ENCODE results near the gene GALNT10.
A peak's percentile ranks its signal among the peaks of the same experiment; 100 is the strongest.

GALNT10 gene

DNA sequence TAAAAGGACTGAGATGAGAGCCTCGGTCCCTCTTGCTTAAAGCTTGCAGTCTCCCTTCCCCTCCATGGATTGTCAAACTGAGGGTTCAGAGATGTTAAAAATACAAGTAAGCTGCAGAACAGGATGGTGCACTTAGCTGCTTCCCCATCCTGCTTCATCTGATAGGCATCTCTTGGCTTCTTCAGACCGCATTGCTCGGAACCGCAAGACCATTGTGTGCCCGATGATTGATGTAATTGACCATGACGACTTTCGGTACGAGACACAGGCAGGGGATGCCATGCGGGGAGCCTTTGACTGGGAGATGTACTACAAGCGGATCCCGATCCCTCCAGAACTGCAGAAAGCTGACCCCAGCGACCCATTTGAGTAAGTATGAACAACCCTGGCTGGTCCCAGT, 189.7 kb downstream of the GALNT10 start:
- no peak for DNase-seq (ENCODE audit: low spot score)

DNA sequence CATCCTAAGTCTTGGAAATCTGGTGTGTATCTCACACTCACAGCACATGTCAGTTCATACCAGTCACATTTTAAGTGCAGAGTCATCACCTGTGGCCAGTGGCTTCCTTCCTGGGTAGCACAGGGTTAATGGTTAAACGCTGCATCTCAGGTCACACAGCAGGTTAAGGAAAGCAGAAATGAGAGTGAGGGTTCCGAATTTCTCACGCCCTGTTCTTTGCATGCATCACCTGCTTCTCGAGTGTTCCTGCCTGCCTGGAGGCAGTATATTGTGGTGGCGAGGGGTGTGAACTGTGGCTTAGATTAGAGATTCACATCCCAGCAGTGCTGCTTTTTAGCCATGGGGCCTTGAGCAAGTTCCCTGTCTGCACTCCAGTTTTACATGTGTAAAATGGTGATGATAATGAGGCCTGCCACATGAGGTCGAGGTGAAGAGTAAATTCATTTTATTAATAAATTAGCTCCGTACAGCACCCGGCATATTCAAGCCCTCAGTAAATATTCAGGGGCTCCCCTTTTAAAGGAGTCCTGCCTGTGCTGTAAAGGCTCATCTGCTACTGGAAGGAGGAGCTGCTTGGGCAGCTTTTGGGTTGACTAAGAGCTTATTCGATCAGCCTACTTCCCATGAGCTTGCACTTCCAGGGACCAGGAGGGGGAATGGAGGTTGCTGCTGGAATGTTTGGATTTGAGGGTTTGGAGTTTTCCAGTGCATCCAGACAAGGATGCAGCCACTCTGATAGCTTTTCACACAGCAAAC, 194.1 kb downstream of the GALNT10 start:
- no peak for DNase-seq (ENCODE audit: low spot score)

DNA sequence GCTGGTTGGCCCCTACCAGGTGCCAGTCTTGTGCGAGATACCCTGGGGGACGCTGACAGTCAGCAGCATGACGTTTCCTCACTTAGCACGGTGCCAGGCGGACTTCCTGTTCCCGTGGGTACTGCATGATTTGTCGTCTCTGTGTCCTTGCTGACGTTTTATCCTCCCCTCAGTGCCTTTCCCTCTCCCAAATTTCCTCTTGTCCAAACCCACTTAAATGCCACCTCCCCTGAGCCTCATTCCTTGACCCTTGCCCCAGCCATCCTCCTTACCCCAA, 194.6 kb downstream of the GALNT10 start:
- DNase-seq (ENCODE audit: low spot score) = peak; percentile 53

DNA sequence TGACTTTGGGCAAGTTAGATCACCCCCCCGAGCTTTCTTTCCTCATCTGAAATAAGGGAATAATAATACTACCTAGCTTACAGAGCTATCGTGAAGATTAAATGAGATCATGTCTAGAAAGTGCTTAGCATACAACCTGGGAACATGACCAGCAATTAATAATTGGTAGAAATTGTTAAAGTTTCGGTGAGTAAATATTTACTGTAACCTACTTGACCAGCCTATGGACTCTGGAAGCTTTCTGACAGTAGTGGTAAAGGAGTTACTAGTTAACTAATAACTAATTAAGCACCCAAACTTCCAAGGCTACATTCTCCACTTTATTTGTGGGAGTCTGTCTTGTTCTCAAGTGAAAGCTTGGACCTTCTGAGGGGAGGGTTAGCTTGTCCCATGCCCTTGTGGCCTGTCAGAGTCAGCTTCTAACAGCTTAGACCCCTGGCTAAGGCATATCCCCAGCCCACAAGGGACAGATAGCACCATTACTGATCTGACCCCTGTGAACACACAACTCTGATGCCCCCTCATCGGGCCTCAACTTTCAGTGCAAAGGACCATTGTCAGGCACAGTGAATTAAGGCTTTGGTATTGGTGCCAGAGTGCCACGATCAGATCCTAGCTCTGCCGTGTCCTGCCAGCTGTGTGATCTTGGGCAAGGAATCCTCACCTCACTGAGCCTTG, 196.6 kb downstream of the GALNT10 start:
- DNase-seq (ENCODE audit: low spot score) = no peak

DNA sequence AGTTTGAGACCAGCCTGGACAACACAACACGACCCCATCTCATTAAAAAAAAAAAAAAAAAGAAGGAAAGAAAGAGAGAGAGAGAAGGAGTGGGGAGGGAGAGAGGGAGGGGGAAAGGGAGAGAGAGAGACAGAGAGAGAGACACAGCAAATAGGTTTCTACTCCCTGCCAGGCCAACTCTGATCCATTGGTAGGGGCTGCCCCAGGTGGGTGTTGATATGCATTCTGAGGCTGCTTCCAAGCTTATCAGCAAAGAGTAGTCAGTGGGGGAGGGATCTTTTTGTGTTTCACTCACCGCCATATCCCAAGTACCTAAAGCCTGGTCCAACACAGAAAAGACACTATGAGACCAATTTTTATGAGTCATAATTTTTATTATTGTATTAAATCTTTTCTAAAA, 198.3 kb downstream of the GALNT10 start:
- DNase-seq (ENCODE audit: low spot score) = no peak

DNA sequence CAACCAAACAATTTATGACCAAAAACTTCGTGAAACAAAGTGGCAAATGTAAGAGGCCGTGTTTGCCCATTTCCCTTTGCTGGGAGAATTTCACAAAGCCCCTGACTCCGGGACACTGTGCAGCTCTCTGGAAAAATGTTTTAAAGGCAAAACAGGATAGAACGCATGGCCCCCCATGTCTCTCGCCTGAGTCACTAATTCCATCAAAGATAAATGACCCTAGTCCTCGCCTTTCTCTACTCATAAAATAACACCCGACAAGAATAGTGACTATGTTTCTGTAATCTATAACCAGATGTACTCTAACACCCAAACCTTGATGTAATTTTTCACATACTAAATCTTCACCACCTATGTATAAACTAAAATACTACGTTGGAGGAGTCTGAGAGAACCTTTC, 199.6 kb downstream of the GALNT10 start:
- DNase-seq (ENCODE audit: low spot score) = no peak

DNA sequence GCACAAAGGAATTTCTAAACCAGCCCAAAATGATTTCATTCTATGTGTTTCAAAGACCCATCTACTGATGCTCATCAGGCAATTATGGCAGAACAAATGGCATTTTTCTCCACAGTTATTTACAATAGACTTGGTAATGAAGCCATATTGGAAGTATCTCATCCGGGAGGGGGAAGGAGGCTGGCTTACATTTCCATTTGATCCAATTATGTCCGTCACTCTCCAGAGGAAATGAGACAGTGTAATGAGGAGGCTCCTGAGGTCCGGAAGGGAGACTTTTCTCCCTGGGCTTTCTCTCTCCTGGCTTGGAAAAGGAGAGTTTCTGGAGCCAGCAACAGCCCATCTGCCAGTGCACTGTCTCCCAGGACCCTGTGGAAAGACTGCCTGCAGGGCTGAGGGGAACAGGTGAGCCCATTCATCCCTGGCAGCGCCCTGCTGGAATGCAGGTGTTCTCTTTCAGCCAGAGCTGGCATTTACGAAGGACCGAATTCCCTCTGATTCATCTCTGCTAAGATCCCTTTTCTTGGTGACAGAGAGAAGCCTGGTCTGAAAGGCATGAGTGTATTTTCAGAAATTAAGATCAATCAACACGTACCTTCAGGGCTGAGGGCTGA, 200.3 kb downstream of the GALNT10 start:
- DNase-seq (ENCODE audit: low spot score) = no peak

DNA sequence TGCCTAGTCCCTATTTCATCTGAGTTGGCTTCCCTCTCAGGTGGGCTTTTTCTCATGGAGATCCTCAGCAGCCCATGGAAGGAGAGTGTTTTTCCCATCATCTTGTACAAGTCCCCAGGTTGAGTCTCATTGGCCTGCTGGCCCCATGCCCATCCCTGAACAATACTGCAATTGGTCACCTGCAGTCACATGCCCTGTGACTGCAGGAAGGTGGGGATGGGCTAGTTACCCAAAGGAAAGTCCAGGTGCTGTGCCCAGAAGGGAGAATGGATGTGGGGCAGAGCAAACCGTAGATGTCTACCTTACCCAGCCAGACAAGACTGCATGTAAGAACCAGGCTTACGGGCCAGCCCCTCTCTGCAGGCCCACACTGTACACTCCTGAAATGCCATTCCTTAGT, 201.3 kb downstream of the GALNT10 start:
- DNase-seq (ENCODE audit: low spot score) = no peak

DNA sequence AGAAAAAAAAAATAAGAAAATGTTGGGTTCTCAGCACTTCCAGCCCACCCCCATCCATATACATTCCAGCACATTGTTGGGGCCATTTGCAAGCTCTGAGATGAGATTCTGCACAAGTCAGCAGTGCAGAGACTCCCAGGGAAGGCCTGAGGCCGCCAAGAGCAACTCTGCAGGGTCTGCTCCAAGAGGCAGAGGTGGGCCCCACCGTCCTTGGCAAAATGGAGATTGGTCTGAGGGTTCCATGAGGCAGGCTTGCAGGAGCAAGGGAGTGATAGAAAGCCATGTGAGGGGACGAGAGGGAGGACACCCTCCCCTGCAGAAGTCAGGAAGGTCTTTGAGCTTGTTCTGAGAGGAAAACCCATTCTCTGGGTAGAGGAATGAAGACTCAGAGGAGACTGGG, 203.3 kb downstream of the GALNT10 start:
- DNase-seq (ENCODE audit: low spot score) = no peak

DNA sequence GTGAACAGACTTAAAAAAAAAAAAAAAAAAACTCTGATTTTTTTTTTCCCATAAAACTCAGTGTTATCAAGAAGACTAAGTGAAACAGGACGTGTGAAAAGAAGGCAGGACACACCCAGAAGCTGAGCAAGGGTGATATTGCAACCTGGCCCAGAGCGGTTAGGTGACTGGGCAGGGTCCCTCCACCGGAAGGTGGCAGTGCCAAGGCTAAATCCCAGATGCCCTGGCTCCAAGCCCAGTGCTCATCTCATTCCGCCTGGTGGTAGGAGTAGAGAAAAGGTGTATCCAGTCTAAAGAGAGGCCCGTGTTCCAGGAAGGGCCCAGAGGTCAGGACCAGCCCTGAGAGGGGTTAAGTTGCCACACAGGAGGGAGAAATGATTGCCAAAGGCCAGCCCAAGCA, 203.8 kb downstream of the GALNT10 start:
- DNase-seq (ENCODE audit: low spot score) = no peak

DNA sequence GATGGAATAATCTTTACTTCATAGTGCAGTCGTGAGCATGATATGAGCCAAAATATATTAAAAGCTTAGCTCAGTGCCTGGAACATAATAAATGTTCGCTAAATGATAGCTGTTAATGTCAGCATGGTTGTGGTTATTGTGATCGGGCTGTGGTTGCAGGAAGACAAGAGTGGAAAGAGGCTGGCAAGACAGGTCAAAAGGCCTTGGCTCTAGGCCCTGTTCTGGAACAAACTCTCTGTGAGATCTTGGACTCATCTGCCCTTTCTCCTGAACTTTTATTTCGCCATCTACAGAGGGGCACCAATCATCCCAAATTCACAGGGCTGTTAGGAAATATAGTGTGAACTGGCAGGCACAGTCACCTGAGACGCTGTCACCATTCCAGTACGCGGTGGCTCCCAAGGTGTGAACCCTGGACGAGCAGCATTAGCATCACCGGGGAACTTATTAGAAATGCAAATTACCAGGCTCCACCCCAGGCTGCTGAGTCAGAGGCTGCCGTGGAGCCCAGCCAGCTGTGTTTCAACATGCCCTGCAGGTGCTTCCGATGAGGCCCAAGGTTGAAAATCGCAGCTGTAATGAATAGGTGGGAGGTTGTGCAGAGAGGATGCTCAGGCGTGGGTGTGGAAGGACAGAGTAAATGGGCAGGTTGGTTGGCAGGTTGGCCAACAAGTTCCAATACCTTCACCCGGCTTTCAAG, 205.0 kb downstream of the GALNT10 start:
- DNase-seq (ENCODE audit: low spot score) = no peak

DNA sequence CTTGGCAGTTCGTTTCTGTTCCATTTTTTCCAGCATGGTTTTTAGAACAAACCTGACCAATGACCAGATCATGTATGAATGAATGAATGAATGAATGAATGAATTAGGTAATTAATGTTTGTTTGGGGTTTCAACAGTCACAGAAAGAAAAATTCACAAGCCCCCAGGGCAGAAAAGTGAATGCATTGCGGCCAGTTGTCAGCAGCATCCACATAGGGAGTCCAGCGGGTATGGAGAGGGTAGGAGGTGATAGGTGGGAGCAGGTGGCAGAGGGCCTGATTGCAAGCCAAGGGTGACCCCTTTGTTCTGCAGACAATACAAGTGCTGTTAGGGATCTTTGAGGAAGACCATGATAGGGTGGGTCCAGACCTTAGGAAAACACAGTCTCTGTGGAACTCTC, 205.6 kb downstream of the GALNT10 start:
- DNase-seq (ENCODE audit: low spot score) = no peak

DNA sequence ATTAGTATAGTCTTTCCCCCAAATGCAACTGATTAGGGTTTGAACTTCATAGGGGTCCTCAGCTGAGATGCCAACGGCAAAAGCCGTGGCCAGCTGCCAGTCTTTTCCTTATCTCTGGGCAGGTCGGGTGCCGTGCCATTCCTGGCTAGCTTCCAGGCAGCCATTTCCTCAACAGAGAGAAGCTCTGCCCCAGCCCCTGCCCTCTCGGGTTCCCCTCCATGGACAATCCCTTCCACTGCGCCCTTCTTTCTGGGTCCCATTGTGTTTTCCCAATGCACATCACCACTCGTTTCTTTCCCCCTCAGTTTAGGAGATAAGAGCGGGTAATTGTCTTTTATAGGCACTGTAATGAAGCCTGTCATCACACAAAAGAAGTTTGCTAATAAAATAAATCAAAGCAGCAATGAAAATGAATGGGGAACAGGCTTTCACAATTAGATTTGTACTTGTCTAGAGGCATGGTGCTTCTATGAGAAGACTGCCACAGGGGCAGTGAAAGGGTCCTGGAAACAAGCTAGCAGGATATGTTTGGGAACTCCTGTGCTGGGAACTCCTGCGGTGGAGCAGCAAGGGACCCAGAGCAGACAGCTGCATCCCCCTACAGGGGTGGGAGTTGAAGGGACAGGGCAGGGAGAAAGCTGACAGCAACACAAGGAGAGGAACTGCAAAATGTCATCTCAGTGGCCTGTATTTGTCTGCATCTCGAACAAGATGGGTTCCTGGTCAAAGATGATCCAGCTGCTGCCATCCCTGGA, 207.3 kb downstream of the GALNT10 start:
- DNase-seq (ENCODE audit: low spot score) = no peak

DNA sequence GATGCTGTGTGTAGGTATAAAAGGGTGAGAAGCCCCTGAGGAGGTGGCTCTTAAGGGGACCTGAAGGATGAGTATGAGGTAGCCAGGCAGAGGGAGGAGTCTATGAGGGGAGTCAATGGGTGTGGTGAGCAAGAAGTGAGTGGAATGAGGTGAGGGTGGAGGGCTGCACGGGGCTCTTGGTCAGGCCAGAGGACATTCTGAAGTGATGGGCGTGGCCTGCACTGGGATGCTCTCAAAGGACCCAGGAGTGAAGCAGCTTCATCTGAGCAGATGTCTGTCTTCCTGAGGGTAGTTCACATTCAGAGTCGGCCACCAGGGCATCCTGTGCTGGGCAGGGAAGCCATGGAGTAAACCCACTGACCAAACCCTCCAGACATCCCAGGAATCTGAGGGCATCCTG, 210.1 kb downstream of the GALNT10 start:
- no peak for DNase-seq (ENCODE audit: low spot score)

DNA sequence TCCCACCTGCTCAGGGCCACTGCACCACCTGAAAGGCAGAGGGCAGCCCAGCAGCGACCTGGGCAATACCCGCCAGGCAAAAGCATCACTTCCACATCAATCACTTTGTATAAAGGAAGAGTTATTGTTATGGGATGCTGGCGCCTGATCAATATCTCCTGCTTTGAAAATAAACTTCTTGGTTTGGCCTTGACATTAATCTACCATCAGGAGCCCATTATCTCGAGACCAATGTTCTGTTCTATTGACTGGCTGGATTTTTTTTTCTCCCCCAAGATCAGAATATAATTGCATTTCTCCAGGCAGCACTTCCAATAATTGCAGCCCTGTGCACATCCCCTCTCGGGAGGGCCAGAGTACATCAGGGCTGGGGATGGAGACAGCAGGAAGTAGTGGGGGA, 210.8 kb downstream of the GALNT10 start:
- DNase-seq (ENCODE audit: low spot score) = no peak

DNA sequence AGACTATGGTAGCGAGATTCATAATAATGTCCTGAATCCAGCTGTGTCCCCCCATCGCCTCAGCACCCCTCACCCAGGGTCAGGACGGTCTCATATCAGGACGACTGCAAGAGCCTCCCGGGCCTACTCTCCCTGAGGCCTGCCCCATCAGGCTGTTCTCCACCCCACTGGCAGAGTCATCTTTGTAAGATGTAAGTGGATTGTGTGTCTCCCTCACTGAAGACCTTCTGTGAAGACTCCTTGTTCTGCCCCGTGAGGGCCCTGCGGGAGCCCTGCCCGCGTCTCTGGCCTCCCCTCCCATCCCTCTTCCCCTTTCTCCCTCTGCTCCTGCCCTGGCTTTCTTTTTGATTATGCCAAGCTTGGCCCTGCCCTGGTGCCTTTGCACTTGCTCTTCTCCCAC, 211.4 kb downstream of the GALNT10 start:
- no peak for DNase-seq (ENCODE audit: low spot score)

DNA sequence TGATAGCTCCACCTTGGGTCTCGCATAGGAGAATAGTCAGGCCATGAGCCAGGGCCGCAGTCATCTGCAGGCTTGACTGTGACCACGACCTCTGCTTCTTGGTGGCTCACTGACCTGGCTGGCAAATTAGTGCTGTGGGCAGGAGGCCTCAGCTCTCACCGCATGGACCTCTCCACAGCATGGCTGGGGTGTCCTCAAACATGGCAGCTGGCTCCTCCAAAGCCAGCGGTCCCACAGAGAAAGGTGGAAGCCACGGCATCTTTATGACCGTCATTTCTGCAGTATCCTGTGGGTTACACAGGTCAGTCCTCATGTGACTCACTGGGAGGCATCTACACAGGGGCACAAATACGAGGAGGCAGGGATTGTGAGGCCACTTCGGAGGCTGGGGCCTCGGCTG, 212.1 kb downstream of the GALNT10 start:
- no peak for DNase-seq (ENCODE audit: low spot score)

DNA sequence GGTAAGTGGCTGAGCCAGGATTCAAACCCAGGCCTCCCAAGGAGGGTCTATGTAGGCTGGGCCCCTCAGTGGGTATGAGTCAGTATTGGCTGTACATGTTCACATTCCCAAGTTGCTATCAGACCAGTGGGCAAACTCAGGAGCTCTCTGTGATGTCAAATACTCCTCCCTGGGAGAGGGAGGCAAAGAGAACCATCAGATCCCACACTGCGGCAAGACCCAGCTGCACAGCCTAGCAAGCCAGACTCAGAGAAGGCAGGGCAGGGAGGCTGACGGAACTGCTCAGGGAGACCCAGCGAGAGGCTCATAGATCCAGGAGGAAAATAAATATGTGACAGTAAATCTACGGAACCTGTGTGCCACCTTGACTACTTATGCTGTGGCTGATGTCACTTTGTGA, 212.7 kb downstream of the GALNT10 start:
- DNase-seq (ENCODE audit: low spot score) = no peak

DNA sequence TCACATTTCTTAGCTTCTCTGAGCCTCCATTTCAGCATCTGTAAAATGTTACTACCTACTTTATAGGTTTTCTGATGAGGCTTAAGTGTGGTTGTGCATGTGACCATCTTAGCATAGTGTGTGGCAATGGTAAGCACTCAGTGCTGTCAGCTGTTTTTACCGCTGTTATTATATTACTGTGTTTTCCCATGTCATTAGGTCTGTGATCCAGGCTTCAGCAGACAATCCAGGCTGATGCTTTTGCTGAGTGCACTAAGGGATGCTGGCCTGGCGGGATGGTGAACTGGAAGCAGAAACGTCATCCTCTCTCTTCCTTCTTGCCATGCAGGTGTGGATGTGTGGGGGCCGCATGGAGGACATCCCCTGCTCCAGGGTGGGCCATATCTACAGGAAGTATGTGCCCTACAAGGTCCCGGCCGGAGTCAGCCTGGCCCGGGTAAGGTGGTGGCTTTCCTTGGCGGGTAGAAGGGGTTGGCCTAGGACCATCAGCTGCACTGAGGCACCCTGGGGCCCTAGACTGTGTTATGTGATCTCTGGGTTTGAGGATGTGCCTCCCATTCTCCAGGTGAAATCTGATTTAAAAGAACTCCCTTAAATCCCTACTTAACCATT, 213.3 kb downstream of the GALNT10 start:
- no peak for DNase-seq (ENCODE audit: low spot score)

DNA sequence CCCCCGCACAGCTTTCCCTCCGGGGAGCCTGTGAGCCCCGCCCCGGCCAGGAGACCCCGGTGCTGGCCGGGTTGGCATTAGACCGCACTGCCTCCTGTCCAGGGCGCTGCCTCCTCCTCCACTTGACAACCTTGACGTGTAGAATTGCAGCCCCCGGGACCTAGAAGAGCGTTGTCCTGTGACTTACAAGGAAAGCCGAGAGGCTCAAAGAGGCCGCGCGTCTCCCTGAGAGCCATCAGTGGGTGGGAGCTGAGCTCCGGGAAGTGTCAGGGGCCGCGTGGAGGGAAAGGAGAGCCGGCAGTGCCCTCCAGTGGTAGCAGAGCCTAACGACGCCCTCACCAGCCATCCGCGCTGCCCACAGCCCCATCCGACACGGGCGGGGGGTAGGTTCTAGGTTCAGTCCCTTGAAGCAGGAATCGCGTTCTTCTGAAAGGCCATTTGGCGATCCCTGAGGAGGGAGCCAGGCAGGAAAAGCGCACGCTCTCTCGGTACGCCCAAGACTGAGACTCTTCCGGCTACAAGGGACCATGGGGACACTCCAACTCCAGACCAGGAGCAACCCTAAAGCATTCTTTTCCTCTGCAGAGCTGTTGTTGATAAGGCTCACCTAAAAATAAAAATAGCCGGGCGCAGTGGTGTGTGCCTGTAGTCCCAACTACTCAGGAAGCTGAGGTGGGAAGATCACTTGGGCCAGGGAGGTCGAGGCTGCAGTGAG, 214.7 kb downstream of the GALNT10 start:
- DNase-seq (ENCODE audit: low spot score) = peak; percentile 58

DNA sequence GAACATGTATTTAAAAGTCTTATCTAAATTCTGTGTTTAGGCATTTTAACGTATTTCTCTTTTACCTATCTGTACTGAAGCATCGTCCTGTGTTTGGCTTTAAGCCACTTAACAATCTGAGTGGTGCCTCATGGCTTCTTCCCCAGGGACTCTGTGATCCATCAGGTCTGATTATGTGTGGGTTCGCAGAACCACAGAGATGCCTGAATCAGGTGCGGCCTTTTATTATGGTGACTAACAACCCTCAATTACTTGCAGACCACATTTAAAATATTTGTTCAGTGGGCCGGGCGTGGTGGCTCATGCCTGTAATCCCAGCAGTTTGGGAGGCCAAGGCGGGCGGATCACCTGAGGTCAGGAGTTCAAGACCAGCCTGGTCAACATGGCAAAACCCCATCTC, 215.7 kb downstream of the GALNT10 start:
- DNase-seq (ENCODE audit: low spot score) = no peak
